Transverse colon (tissue), 4 donors: ENCODE measurements around the gene CYP26A1. TPM values are rescaled to one million over a fixed set of nuclear protein-coding genes. Genes with fewer than 3 reads are reported as not detected.

Source experiments
- DNase-seq: peaks from one replicate; pipeline ENCODE4 v3.0.0-alpha.2; 2019
- H3K27ac ChIP-seq, 4 donors: fragments of 200-600 bp; sonication (generic); 2 replicates each; pipeline ENCODE4 v1.5.1; 2016 to 2018; ENCODE audit warnings: inconsistent platforms in 4 of 4
- H3K27me3 ChIP-seq: fragments of 200-600 bp; sonication (generic); 2 replicates; pipeline ENCODE4 v1.5.1; 2017; ENCODE audit warnings: inconsistent platforms
- H3K36me3 ChIP-seq, 4 donors: fragments of 200-600 bp; sonication (generic); 2 replicates each; pipeline ENCODE4 v1.5.1; 2017 to 2019; ENCODE audit warnings: inconsistent platforms in 4 of 4
- H3K4me1 ChIP-seq, 4 donors: fragments of 200-600 bp; sonication (generic); 2 replicates each; pipeline ENCODE4 v1.5.1; 2017 to 2020; ENCODE audit warnings: inconsistent platforms in 4 of 4
- H3K4me3 ChIP-seq, 4 donors: fragments of 200-600 bp; sonication (generic); 1 replicate in 1 of 4; 2 replicates in 3 of 4; pipeline versions ENCODE4 v1.5.1 to v1.6.1; 2017 to 2019; ENCODE audit warnings: inconsistent platforms in 4 of 4
- H3K9me3 ChIP-seq, 2 donors: fragments of 200-600 bp; sonication (generic); 2 replicates each; pipeline ENCODE4 v1.5.1; 2017 to 2019; ENCODE audit warnings: inconsistent platforms in 2 of 2
- EP300 ChIP-seq: sonication (generic); formaldehyde crosslinking; IDR thresholded peaks from one replicate; pipeline ENCODE4 v1.6.1; 2017; ENCODE audit warnings: antibody characterized with exemption, low read depth
- POLR2A ChIP-seq: fragments of 450-650 bp; IDR thresholded peaks from one replicate; pipeline ENCODE4 v1.6.1; 2016; ENCODE audit warnings: antibody characterized with exemption, mild to moderate bottlenecking, moderate library complexity
- POLR2AphosphoS5 ChIP-seq, 3 donors: sonication (generic); formaldehyde crosslinking; IDR thresholded peaks; one replicate each; pipeline ENCODE4 v1.6.1; 2016; ENCODE audit warnings: antibody characterized with exemption in 3 of 3
- WGBS, 2 donors: methylation state at CpG; one replicate each; pipeline ENCODE4 v1.1.5; 2018; ENCODE audit warnings: low coverage in 1 of 2; 5-methylcytosine and 5-hydroxymethylcytosine counted together
- in situ Hi-C, 4 donors: fragments of 200-750 bp; cut with MboI; loops; one replicate each; pipeline versions ENCODE4 v1.15.0 to v1.15.1; 2017; ENCODE audit warnings: low sequenced_read_pairs in 3 of 4, low pct_ligation_motif_present in 1 of 4, low pct_unique_long_range_greater_than_20kb in 1 of 4
- intact Hi-C: fragments of 100-400 bp; cut with DNase I; formaldehyde crosslinking; loops from one replicate; pipeline ENCODE4 v1.15.1; 2023; ENCODE audit warnings: low total_unique reads
- total RNA-seq, 4 donors: library from RNA; depleted of rRNA; stranded (reverse); fragments of >200 nt; gene quantifications; one replicate each; pipeline ENCODE4 v1.1.0, GENCODE V29; 2016
- TF ChIP-seq, protein P1 (sequence below), 5 experiments: fragments of 200-600 bp in 3 of 5; fragments of 450-650 bp in 2 of 5; sonication (generic) in 3 of 5; IDR thresholded peaks; 1 replicate in 2 of 5; 2 replicates in 3 of 5; pipeline ENCODE4 v1.5.1; 2016 to 2017; ENCODE audit warnings: antibody characterized with exemption in 5 of 5, inconsistent platforms in 3 of 5, mild to moderate bottlenecking in 2 of 5, moderate library complexity in 1 of 5

The CYP26A1 gene
- total RNA-seq, 4 donors from 2014 or later: not detected

DNA sequence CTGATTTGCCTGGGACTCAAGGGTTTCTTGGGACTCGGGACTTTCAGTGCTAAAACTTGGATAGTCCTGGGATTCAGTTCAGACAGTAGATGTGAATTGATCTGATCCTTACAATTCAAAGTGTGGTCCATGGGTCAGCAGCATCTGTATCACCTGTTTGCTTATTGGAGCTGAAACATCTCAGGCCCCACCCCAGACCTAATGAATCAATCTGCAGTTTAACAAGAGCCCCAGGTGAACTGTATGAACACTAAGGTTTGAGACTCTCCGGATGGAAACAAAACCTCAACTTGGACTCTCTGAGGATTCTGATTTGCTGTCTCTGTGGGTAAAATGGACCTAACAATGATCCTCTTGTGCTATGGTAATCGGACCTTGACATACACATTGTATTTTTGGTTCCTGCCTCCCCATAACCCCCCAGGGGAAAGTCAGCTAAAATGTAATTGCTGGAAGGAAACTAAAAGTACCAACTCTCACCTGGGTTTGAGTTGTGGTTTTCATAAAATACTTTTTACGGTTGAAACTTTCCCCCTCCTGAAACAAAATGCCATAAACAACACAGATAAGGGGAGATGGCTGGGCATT is 11.7 kb downstream of the CYP26A1 start:
- Histone ChIP-seq H3K9me3 (no peaks in the 10 kb centered on the region), H3K27ac (no peak overlapping the region), H3K27me3 (peaks cover 5% of the 10 kb centered on the region), H3K4me3 (no peak overlapping the region), H3K4me1 (peaks cover 0 to under 1% (median 0%) of the 10 kb centered on the region in 4 donors), H3K36me3 (no peaks in the 10 kb centered on the region)
- intact Hi-C loops: loop anchor here (10.0 kb wide), 1 partner anchor 209 kb away; no protein-coding TSS in a partner anchor
- DNase-seq: no peak
- WGBS, 2 donors: 57 to 68% methylated on average over 1 to 4 of the region's 4 CpGs
- in situ Hi-C loops: loop anchor here in 2 of 4 donors (10.0 to 25.0 kb wide), 3 partner anchors 209 to 427 kb away; no protein-coding TSS in a partner anchor
- no peak for TF ChIP-seq EP300
- no peak for TF ChIP-seq POLR2A
- TF ChIP-seq, protein P1, sequence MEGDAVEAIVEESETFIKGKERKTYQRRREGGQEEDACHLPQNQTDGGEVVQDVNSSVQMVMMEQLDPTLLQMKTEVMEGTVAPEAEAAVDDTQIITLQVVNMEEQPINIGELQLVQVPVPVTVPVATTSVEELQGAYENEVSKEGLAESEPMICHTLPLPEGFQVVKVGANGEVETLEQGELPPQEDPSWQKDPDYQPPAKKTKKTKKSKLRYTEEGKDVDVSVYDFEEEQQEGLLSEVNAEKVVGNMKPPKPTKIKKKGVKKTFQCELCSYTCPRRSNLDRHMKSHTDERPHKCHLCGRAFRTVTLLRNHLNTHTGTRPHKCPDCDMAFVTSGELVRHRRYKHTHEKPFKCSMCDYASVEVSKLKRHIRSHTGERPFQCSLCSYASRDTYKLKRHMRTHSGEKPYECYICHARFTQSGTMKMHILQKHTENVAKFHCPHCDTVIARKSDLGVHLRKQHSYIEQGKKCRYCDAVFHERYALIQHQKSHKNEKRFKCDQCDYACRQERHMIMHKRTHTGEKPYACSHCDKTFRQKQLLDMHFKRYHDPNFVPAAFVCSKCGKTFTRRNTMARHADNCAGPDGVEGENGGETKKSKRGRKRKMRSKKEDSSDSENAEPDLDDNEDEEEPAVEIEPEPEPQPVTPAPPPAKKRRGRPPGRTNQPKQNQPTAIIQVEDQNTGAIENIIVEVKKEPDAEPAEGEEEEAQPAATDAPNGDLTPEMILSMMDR (IDR thresholded peaks at IDR 0.05): no peak
- no peak for TF ChIP-seq POLR2AphosphoS5 (IDR thresholded peaks at IDR 0.05)

DNA sequence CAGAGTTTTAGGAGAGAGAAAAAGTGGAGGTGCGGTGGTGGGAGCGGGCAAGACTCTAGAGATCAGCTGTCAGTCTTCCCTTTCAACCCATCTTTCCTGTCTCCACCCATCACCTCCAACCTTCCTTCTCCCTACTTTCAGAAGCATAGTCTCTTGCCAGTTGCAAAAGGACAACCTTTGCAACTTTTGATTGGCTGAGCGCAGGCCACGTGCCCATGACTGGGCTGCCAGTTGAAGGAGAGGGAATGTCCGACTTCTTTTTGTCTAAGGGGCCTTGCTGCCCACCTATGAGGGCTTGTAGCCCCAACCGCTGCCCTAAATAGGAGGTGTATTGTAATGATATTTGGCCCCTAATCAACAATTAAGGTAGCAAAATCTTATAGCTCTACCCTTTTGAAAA is 12.6 kb downstream of the CYP26A1 start:
- Histone ChIP-seq H3K27ac (no peak overlapping the region), H3K9me3 (no peaks in the 10 kb centered on the region), H3K4me1 (no peaks in the 10 kb centered on the region), H3K36me3 (no peaks in the 10 kb centered on the region), H3K27me3 (no peaks in the 10 kb centered on the region), H3K4me3 (no peak overlapping the region)
- 88% methylated on average over 3 to 6 of the region's 6 CpGs for WGBS, 2 donors
- intact Hi-C loops: loop anchor here (10.0 kb wide), 1 partner anchor 209 kb away; no protein-coding TSS in a partner anchor
- TF ChIP-seq EP300 (no peak), POLR2A (no peak), POLR2AphosphoS5 (IDR thresholded peaks at IDR 0.05) (no peak)
- TF ChIP-seq, protein P1 (IDR thresholded peaks at IDR 0.05): no peak
- DNase-seq: no peak
- in situ Hi-C loops: loop anchor here in 2 of 4 donors (10.0 to 25.0 kb wide), 3 partner anchors 209 to 426 kb away; no protein-coding TSS in a partner anchor

DNA sequence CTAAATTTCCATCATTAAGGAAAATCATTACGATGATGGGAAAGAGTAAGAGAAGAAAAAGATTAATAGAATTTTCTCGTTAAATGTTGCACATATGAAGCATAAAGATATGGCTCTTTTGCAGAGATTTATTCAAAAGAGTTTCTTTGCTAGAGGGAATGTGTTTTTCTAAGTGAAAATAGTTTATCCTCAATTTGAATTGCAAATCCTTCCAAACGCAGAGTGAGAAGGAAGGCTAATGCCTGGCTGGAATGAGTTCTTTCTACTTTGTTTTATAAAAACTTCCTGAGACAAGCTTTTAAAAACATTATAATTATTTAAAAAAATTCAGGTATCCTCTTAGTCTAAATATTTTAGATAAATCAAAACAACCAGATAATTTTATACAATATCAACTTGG is 14.2 kb downstream of the CYP26A1 start:
- H3K36me3 ChIP-seq: no peaks in the 10 kb centered on the region
- no peaks in the 10 kb centered on the region for H3K9me3 ChIP-seq
- H3K27me3 ChIP-seq: no peaks in the 10 kb centered on the region
- intact Hi-C loops: loop anchor here (10.0 kb wide), 1 partner anchor 207 kb away; no protein-coding TSS in a partner anchor
- H3K4me3 ChIP-seq: no peak overlapping the region
- no peaks in the 10 kb centered on the region for H3K4me1 ChIP-seq
- in situ Hi-C loops: loop anchor here in 2 of 4 donors (10.0 to 25.0 kb wide), 3 partner anchors 207 to 424 kb away; no protein-coding TSS in a partner anchor
- no peak overlapping the region for H3K27ac ChIP-seq
- WGBS, 2 donors: 80 to 86% methylated on average over 3 of the region's 3 CpGs
- no peak for TF ChIP-seq EP300
- TF ChIP-seq, protein P1 (IDR thresholded peaks at IDR 0.05): no peak
- no peak for TF ChIP-seq POLR2A
- no peak for TF ChIP-seq POLR2AphosphoS5 (IDR thresholded peaks at IDR 0.05)
- DNase-seq: no peak

DNA sequence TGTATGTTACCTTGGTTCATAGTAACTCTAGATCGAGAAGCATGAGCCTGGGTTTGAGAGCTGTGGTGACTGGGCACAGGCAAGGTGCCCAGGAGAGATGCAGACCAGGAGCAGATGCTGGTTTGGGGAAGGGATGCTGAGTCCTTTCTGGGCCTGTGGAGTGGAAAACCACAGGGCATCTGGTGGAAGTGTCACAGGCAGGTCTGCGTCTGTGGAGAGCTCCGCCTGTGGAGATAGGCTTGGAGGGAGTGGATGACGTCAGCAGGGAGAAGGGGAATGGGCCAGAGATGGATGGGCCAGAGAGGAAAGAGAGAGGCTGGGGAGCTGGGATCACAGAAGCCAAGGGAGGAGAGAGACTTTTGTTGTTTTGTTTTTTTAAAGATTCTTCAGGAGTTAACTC is 14.8 kb downstream of the CYP26A1 start:
- Histone ChIP-seq H3K4me1 (no peaks in the 10 kb centered on the region), H3K9me3 (no peaks in the 10 kb centered on the region), H3K36me3 (no peaks in the 10 kb centered on the region), H3K27ac (no peak overlapping the region), H3K4me3 (no peak overlapping the region), H3K27me3 (no peaks in the 10 kb centered on the region)
- TF ChIP-seq EP300: no peak
- no peak for TF ChIP-seq POLR2AphosphoS5 (IDR thresholded peaks at IDR 0.05)
- no peak for TF ChIP-seq POLR2A
- TF ChIP-seq, protein P1 (IDR thresholded peaks at IDR 0.05): no peak
- intact Hi-C loops (loop anchor here (10.0 kb wide), 1 partner anchor 206 kb away; no protein-coding TSS in a partner anchor), in situ Hi-C loops (loop anchor here in 2 of 4 donors (10.0 to 25.0 kb wide), 3 partner anchors 206 to 424 kb away; no protein-coding TSS in a partner anchor)
- DNase-seq: no peak
- 41 to 86% methylated on average over 2 to 4 of the region's 4 CpGs for WGBS, 2 donors
